Cardiac muscle cell (in vitro differentiated cells and primary cell): Measurements from ENCODE around the gene RASAL2. TPM values are rescaled to one million over a fixed set of nuclear protein-coding genes. Genes with fewer than 3 reads are reported as not detected.

ENCODE experiments used
- DNase-seq, 2 donors: peaks; one replicate each; pipeline versions ENCODE4 v3.0.0 to v3.0.0-alpha.2; 2010 to 2017; ENCODE audit warnings: low read depth in 1 of 2, low spot score in 1 of 2
- H3K27ac ChIP-seq: fragments of 200-600 bp; sonication (generic); 2 replicates; pipeline ENCODE4 v1.5.1; 2016
- H3K27me3 ChIP-seq: fragments of 200-600 bp; sonication (generic); 2 replicates; pipeline ENCODE4 v1.6.0; 2016; ENCODE audit warnings: control low read depth
- H3K36me3 ChIP-seq: fragments of 200-600 bp; sonication (generic); 2 replicates; pipeline ENCODE4 v1.5.1; 2016; ENCODE audit warnings: control low read depth
- H3K4me1 ChIP-seq: fragments of 200-600 bp; sonication (generic); 2 replicates; pipeline ENCODE4 v1.8.1; 2017; ENCODE audit warnings: low read depth, mild to moderate bottlenecking, mixed run types
- H3K4me3 ChIP-seq: fragments of 200-600 bp; sonication (generic); 2 replicates; pipeline ENCODE4 v1.5.1; 2016; ENCODE audit warnings: mild to moderate bottlenecking
- H3K9me3 ChIP-seq: fragments of 200-600 bp; sonication (generic); 2 replicates; pipeline ENCODE4 v1.5.1; 2017; ENCODE audit warnings: low read depth, mild to moderate bottlenecking, control low read depth
- CTCF ChIP-seq: IDR thresholded peaks from 2 replicates; pipeline ENCODE4 v1.5.1; 2012; ENCODE audit warnings: low read depth, mild to moderate bottlenecking, low read length
- polyA plus RNA-seq: library from polyadenylated mRNA; unstranded; fragments of >200 nt; fragmentation: Nextera tagmentation; extraction: Ambion mirVana; gene quantifications from 2 replicates; pipeline ENCODE4 v1.2.1, GENCODE V29; 2016
- total RNA-seq: library from RNA; depleted of rRNA; stranded (reverse); fragments of >200 nt; gene quantifications from 2 replicates; pipeline ENCODE4 v1.2.3, GENCODE V29; 2016

Gene RASAL2
- 25.3 and 35.3 TPM in 2 replicates for total RNA-seq
- 11.2 and 13.1 TPM in 2 replicates for polyA plus RNA-seq

- H3K27me3 ChIP-seq, result no peaks in the 10 kb centered on the region
- peak within 1 kb of the TSS; percentile 75 for H3K4me3 ChIP-seq
- peak; percentile 70 to 88 for DNase-seq
- peaks cover 35% of the 10 kb centered on the region for H3K4me1 ChIP-seq
- no peaks in the 10 kb centered on the region for H3K36me3 ChIP-seq
- peak; percentile 31 for TF ChIP-seq CTCF
- peak within 1 kb of the TSS; percentile 91 for H3K27ac ChIP-seq
- no peaks in the 10 kb centered on the region for H3K9me3 ChIP-seq
Measured at GRCh38 chr1:178093951-178094738, at the start of gene RASAL2. Gene RASAL2, plus strand, starts transcription at chr1:178094104. Its CDS starts 389 bp downstream, at chr1:178094493.

- no peaks in the 10 kb centered on the region for H3K27me3 ChIP-seq
- no peaks in the 10 kb centered on the region for H3K9me3 ChIP-seq
- no peak overlapping the region for H3K27ac ChIP-seq
- no peak for TF ChIP-seq CTCF
- H3K4me3 ChIP-seq, result no peak overlapping the region
- no peak for DNase-seq
- H3K4me1 ChIP-seq, result no peaks in the 10 kb centered on the region
- H3K36me3 ChIP-seq, result no peaks in the 10 kb centered on the region
Measured at GRCh38 chr1:178046591-178047270, 47.2 kb upstream of the RASAL2 start.

- Histone ChIP-seq H3K27me3 (no peaks in the 10 kb centered on the region), H3K36me3 (no peaks in the 10 kb centered on the region), H3K9me3 (no peaks in the 10 kb centered on the region), H3K4me1 (no peaks in the 10 kb centered on the region), H3K27ac (no peak overlapping the region), H3K4me3 (no peak overlapping the region)
- TF ChIP-seq CTCF, result no peak
- no peak for DNase-seq
Measured at GRCh38 chr1:178047403-178048093, 46.4 kb upstream of the RASAL2 start.

DNA sequence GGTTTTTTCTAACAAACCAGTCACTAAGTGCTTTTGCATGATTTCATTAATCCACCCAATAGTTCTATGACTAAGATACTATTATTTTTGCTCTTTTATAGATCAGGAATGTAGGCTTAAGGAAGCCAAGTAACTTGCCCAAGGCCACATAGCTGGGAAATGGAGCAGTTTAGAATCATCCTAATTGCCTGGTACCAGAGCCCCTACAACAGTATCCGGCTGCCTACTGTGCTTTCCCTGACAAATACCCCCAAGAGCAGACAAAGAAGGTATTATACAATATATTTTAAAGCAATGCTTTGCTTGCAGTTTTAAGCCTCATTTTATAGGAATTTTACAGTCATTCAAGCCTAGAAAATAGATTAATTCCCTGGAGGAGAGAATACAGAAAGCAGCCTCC, 45.5 kb upstream of the RASAL2 start:
- TF ChIP-seq CTCF, result no peak
- H3K4me3 ChIP-seq, result no peak overlapping the region
- no peaks in the 10 kb centered on the region for H3K27me3 ChIP-seq
- no peaks in the 10 kb centered on the region for H3K9me3 ChIP-seq
- no peak overlapping the region for H3K27ac ChIP-seq
- DNase-seq, result no peak
- no peaks in the 10 kb centered on the region for H3K36me3 ChIP-seq
- H3K4me1 ChIP-seq, result no peaks in the 10 kb centered on the region

DNA sequence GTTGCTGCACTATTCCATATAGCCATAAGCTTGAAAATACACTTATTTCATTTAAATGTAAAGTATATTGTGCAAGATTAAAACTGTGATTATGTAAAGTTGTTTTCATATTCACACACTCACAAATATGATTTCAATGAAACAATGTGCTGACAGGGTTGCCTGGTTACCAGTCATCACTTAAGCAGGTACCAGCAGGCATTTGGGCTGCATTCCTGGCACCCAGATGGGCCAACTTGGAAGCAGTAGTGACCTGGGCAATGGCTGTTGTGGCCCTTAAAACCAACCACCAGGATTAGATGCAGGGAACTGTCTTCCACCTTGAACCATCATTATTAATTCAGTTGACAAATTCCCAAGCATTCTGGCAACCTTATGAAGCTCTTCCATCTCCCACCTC, 45.0 kb upstream of the RASAL2 start:
- no peak overlapping the region for H3K4me3 ChIP-seq
- H3K27ac ChIP-seq, result no peak overlapping the region
- no peak for DNase-seq
- TF ChIP-seq CTCF, result no peak
- H3K36me3 ChIP-seq, result no peaks in the 10 kb centered on the region
- H3K4me1 ChIP-seq, result no peaks in the 10 kb centered on the region
- no peaks in the 10 kb centered on the region for H3K27me3 ChIP-seq
- no peaks in the 10 kb centered on the region for H3K9me3 ChIP-seq
